ENCODE results near the gene TRIM44.
"Not testable (repeated sequence)": the region's sequence is repeated elsewhere in the genome, so short reads cannot be mapped to it uniquely, and the experiment has no call there.

TRIM44 gene

GRCh38 chr11:35641964-35642363 is 20.6 kb upstream of the TRIM44 start:
- ChIA-PET CTCF (no interaction called here), POLR2A (ENCODE audit: low non-redundant PET) (no interaction called here)
- no peak for DNase-seq (ENCODE audit: low spot score)
- no peak overlapping the region for H3K27ac ChIP-seq
- TF ChIP-seq CTCF (conservative IDR thresholded peaks at IDR 0.05; ENCODE audit: low read depth): no peak

GRCh38 chr11:35647421-35648093 is 15.0 kb upstream of the TRIM44 start:
- ChIA-PET POLR2A (ENCODE audit: low non-redundant PET) (no interaction called here), CTCF (interaction anchor here (1.1 kb wide), 1 partner anchor 31 kb away, joined by 3 read pairs; no protein-coding TSS in a partner anchor)
- TF ChIP-seq CTCF (conservative IDR thresholded peaks at IDR 0.05; ENCODE audit: low read depth): no peak
- no peak overlapping the region for H3K27ac ChIP-seq
- no peak for DNase-seq (ENCODE audit: low spot score)

- TF ChIP-seq CTCF (conservative IDR thresholded peaks at IDR 0.05; ENCODE audit: low read depth): no peak
- POLR2A ChIA-PET (ENCODE audit: low non-redundant PET): no interaction called here
- no peak for DNase-seq (ENCODE audit: low spot score)
- H3K27ac ChIP-seq: no peak overlapping the region
- CTCF ChIA-PET: no interaction called here
Measured at GRCh38 chr11:35650006-35650405, 12.6 kb upstream of the TRIM44 start.

GRCh38 chr11:35650467-35650866 is 12.1 kb upstream of the TRIM44 start:
- ChIA-PET POLR2A (ENCODE audit: low non-redundant PET) (no interaction called here), CTCF (no interaction called here)
- no peak for TF ChIP-seq CTCF (conservative IDR thresholded peaks at IDR 0.05; ENCODE audit: low read depth)

GRCh38 chr11:35651263-35651662 is 11.3 kb upstream of the TRIM44 start:
- H3K27ac ChIP-seq: no peak overlapping the region
- no peak for TF ChIP-seq CTCF (conservative IDR thresholded peaks at IDR 0.05; ENCODE audit: low read depth)
- ChIA-PET CTCF (no interaction called here), POLR2A (ENCODE audit: low non-redundant PET) (no interaction called here)
- no peak for DNase-seq (ENCODE audit: low spot score)

More at GRCh38 chr11:35650467-35650866, 12.1 kb upstream of the TRIM44 start:
- no peak overlapping the region for H3K27ac ChIP-seq
- DNase-seq (ENCODE audit: low spot score): no peak

GRCh38 chr11:35652786-35653185 is 9.8 kb upstream of the TRIM44 start:
- CTCF ChIA-PET; DNase-seq (ENCODE audit: low spot score); H3K27ac ChIP-seq; POLR2A ChIA-PET (ENCODE audit: low non-redundant PET): not testable (repeated sequence)

GRCh38 chr11:35654711-35655110 is 7.9 kb upstream of the TRIM44 start:
- ChIA-PET POLR2A (ENCODE audit: low non-redundant PET) (no interaction called here), CTCF (interaction anchor here (0.6 kb wide), 1 partner anchor 166 kb away, joined by 3 read pairs; no protein-coding TSS in a partner anchor)
- no peak overlapping the region for H3K27ac ChIP-seq
- TF ChIP-seq CTCF (conservative IDR thresholded peaks at IDR 0.05; ENCODE audit: low read depth): no peak
- no peak for DNase-seq (ENCODE audit: low spot score)

All from RWPE1 (cell line).